Liver (tissue), 9 donors: ENCODE measurements around the gene FARS2. TPM values are rescaled to one million over a fixed set of nuclear protein-coding genes. Genes with fewer than 3 reads are reported as not detected.

Source experiments
- DNase-seq: peaks from one replicate; pipeline ENCODE4 v3.0.0-alpha.2; 2017; ENCODE audit warnings: low spot score
- H3K27ac ChIP-seq, 2 donors: one replicate each; pipeline ENCODE4 v1.7.0; 2013; ENCODE audit warnings: inconsistent platforms in 2 of 2, low read length in 2 of 2, control low read depth in 1 of 2, low read depth in 1 of 2, mild to moderate bottlenecking in 1 of 2
- H3K27me3 ChIP-seq, 4 donors: one replicate each; pipeline versions ENCODE4 v1.6.1 to v1.7.0; 2013; ENCODE audit warnings: low read length in 3 of 4, inconsistent platforms in 1 of 4, mild to moderate bottlenecking in 1 of 4, moderate library complexity in 1 of 4; ENCODE audit not compliant: control insufficient read depth in 4 of 4, insufficient read depth in 4 of 4
- H3K36me3 ChIP-seq, 4 donors: one replicate each; pipeline versions ENCODE4 v1.6.1 to v1.7.0; 2013; ENCODE audit warnings: low read length in 3 of 4, mild to moderate bottlenecking in 3 of 4, low read depth in 1 of 4, moderate library complexity in 1 of 4; ENCODE audit not compliant: control insufficient read depth in 4 of 4, insufficient read depth in 3 of 4
- H3K4me1 ChIP-seq, 4 donors: one replicate each; pipeline versions ENCODE4 v1.6.1 to v1.7.0; 2013; ENCODE audit warnings: low read length in 3 of 4, mild to moderate bottlenecking in 3 of 4, moderate library complexity in 1 of 4; ENCODE audit not compliant: control insufficient read depth in 4 of 4, insufficient read depth in 4 of 4
- H3K4me3 ChIP-seq, 3 donors: one replicate each; pipeline versions ENCODE4 v1.6.1 to v1.7.0; 2013; ENCODE audit warnings: low read length in 3 of 3, control low read depth in 1 of 3, low read depth in 1 of 3, mild to moderate bottlenecking in 1 of 3
- H3K9ac ChIP-seq, 2 donors: one replicate each; pipeline ENCODE4 v1.7.0; 2013; ENCODE audit warnings: low read length in 2 of 2, mild to moderate bottlenecking in 2 of 2, moderate library complexity in 2 of 2, control low read depth in 1 of 2, low read depth in 1 of 2
- H3K9me3 ChIP-seq, 4 donors: one replicate each; pipeline versions ENCODE4 v1.6.1 to v1.7.0; 2013; ENCODE audit warnings: low read length in 3 of 4; ENCODE audit not compliant: control insufficient read depth in 4 of 4
- EGR1 ChIP-seq, 2 donors: IDR thresholded peaks; 2 replicates each; pipeline ENCODE4 v1.6.1; 2016 to 2018; ENCODE audit warnings: antibody characterized with exemption in 2 of 2, low read depth in 2 of 2
- FOXA1 ChIP-seq: IDR thresholded peaks from 2 replicates; pipeline ENCODE4 v1.6.1; 2016; ENCODE audit warnings: antibody characterized with exemption
- FOXA2 ChIP-seq: IDR thresholded peaks from 2 replicates; pipeline ENCODE4 v1.6.1; 2016; ENCODE audit warnings: antibody characterized with exemption
- GABPA ChIP-seq, 2 donors: IDR thresholded peaks in 1 of 2; conservative IDR thresholded peaks in 1 of 2; 2 replicates each; pipeline ENCODE4 v1.6.1; 2016; ENCODE audit warnings: antibody characterized with exemption in 2 of 2, mild to moderate bottlenecking in 1 of 2, moderate library complexity in 1 of 2
- HNF4A ChIP-seq, 2 donors: conservative IDR thresholded peaks; 2 replicates each; pipeline ENCODE4 v1.6.1; 2016; ENCODE audit warnings: antibody characterized with exemption in 2 of 2, mild to moderate bottlenecking in 2 of 2
- HNF4G ChIP-seq: IDR thresholded peaks from 2 replicates; pipeline ENCODE4 v1.6.1; 2016; ENCODE audit warnings: antibody characterized with exemption
- JUND ChIP-seq, 2 donors: IDR thresholded peaks; 2 replicates each; pipeline ENCODE4 v1.6.1; 2016; ENCODE audit warnings: antibody characterized with exemption in 2 of 2
- NR2F2 ChIP-seq: IDR thresholded peaks from 2 replicates; pipeline ENCODE4 v1.6.1; 2016; ENCODE audit warnings: antibody characterized with exemption
- RAD21 ChIP-seq, 2 donors: IDR thresholded peaks; 2 replicates each; pipeline ENCODE4 v1.6.1; 2016; ENCODE audit warnings: antibody characterized with exemption in 2 of 2, mild to moderate bottlenecking in 2 of 2
- RXRA ChIP-seq, 2 donors: IDR thresholded peaks; 2 replicates each; pipeline ENCODE4 v1.6.1; 2017 to 2018; ENCODE audit warnings: antibody characterized with exemption in 2 of 2, mild to moderate bottlenecking in 1 of 2
- SP1 ChIP-seq: IDR thresholded peaks from 2 replicates; pipeline ENCODE4 v1.6.1; 2018; ENCODE audit warnings: antibody characterized with exemption, mild to moderate bottlenecking
- TAF1 ChIP-seq: conservative IDR thresholded peaks from 2 replicates; pipeline ENCODE4 v1.6.1; 2016; ENCODE audit warnings: antibody characterized with exemption, mild to moderate bottlenecking
- YY1 ChIP-seq: IDR thresholded peaks from 2 replicates; pipeline ENCODE4 v1.6.1; 2016; ENCODE audit warnings: antibody characterized with exemption, mild to moderate bottlenecking
- WGBS: extraction: QIAGEN DNeasy Blood & Tissue Kit; methylation state at CpG from one replicate; pipeline ENCODE4 v1.1.7; 2013; 5-methylcytosine and 5-hydroxymethylcytosine counted together
- polyA plus RNA-seq, 2 donors: library from polyadenylated mRNA; stranded (reverse) in 1 of 2; unstranded in 1 of 2; fragments of 200-250 nt in 1 of 2; fragments of >200 nt in 1 of 2; fragmentation: Nextera tagmentation in 1 of 2; extraction: Ambion mirVana in 1 of 2; gene quantifications; one replicate each; pipeline versions ENCODE4 v1.2.1 to v1.2.3, GENCODE V29; 2013 to 2015
- total RNA-seq, 2 donors: library from RNA; depleted of rRNA; stranded (reverse); fragments of >200 nt; gene quantifications; one replicate each; pipeline ENCODE4 v1.2.3, GENCODE V29; 2014
- TF ChIP-seq, protein P1 (sequence below): fragments of 150-350 bp; IDR thresholded peaks from 2 replicates; pipeline ENCODE4 v1.5.1; 2017; ENCODE audit warnings: improper control_type of control experiment, low read depth, low read length; ENCODE audit not compliant: missing input control
- TF ChIP-seq, protein P2 (sequence below): IDR thresholded peaks from 2 replicates; pipeline ENCODE4 v1.6.1; 2016; ENCODE audit warnings: antibody characterized with exemption
- TF ChIP-seq, protein P3 (sequence below): IDR thresholded peaks from 2 replicates; pipeline ENCODE4 v1.6.1; 2016; ENCODE audit warnings: antibody characterized with exemption, mild to moderate bottlenecking
- TF ChIP-seq, protein P4 (sequence below): IDR thresholded peaks from 2 replicates; pipeline ENCODE4 v1.6.1; 2016; ENCODE audit warnings: antibody characterized with exemption
- TF ChIP-seq, protein P5 (sequence below): IDR thresholded peaks from 2 replicates; pipeline ENCODE4 v1.6.1; 2016; ENCODE audit warnings: antibody characterized with exemption
- donor health status: healthy.
- donor health status: healthy.
- donor health status: healthy.
- donor health status: healthy.
- donor health status: healthy.

The FARS2 gene
- total and polyA plus RNA-seq, 4 donors: 7.8 to 25.9 (median 11.2) TPM

DNA sequence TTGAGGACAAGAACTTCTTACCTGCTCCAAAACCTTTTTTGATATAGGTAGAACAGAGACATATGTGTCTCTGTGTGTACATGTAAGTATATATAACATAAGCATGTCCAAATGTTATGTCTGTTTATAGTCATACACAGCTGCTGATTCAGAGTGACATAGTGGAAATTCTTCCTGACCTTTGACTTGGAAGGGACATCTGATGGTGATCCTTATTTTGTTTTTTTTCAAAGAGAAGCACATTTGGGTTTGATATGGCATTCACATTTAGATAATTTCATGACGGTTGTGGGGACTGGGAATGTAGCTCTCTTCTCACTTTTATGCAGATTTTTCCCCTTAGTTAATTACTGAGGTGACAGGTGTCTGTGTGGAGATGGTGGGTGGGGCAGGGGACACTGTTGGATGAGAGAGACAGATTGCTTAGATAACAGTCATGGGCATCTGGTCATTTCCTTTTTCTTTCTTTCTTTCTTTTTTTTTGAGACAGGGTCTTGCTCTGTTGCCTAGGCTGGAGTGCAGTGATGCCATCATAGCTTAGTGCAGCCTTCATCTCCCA is 39.0 kb downstream of the FARS2 start:
- H3K9ac ChIP-seq: no peak overlapping the region
- H3K4me1 ChIP-seq: peaks cover 0 to 11% (median 5%) of the 10 kb centered on the region in 4 donors
- no peaks in the 10 kb centered on the region for H3K27me3 ChIP-seq
- DNase-seq: no peak
- H3K9me3 ChIP-seq: no peaks in the 10 kb centered on the region
- 76% methylated on average over 1 of the region's 1 CpG for WGBS
- H3K36me3 ChIP-seq: no peaks in the 10 kb centered on the region
- no peak overlapping the region for H3K4me3 ChIP-seq
- TF ChIP-seq NR2F2 (no peak), JUND (IDR thresholded peaks at IDR 0.05) (no peak), HNF4A (conservative IDR thresholded peaks at IDR 0.05) (no peak), YY1 (no peak), GABPA (IDR thresholded peaks at IDR 0.05 in 1 of 2, conservative IDR thresholded peaks at IDR 0.05 in 1 of 2) (no peak), TAF1 (no peak), FOXA1 (no peak), EGR1 (IDR thresholded peaks at IDR 0.05; ENCODE audit: low read depth in 2 of 2) (no peak), RAD21 (IDR thresholded peaks at IDR 0.05) (no peak), RXRA (IDR thresholded peaks at IDR 0.05) (no peak), HNF4G (no peak), FOXA2 (no peak), SP1 (no peak)
- TF ChIP-seq, protein P1, sequence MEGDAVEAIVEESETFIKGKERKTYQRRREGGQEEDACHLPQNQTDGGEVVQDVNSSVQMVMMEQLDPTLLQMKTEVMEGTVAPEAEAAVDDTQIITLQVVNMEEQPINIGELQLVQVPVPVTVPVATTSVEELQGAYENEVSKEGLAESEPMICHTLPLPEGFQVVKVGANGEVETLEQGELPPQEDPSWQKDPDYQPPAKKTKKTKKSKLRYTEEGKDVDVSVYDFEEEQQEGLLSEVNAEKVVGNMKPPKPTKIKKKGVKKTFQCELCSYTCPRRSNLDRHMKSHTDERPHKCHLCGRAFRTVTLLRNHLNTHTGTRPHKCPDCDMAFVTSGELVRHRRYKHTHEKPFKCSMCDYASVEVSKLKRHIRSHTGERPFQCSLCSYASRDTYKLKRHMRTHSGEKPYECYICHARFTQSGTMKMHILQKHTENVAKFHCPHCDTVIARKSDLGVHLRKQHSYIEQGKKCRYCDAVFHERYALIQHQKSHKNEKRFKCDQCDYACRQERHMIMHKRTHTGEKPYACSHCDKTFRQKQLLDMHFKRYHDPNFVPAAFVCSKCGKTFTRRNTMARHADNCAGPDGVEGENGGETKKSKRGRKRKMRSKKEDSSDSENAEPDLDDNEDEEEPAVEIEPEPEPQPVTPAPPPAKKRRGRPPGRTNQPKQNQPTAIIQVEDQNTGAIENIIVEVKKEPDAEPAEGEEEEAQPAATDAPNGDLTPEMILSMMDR: no peak
- TF ChIP-seq, protein P2, sequence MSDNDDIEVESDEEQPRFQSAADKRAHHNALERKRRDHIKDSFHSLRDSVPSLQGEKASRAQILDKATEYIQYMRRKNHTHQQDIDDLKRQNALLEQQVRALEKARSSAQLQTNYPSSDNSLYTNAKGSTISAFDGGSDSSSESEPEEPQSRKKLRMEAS: no peak
- TF ChIP-seq, protein P3, sequence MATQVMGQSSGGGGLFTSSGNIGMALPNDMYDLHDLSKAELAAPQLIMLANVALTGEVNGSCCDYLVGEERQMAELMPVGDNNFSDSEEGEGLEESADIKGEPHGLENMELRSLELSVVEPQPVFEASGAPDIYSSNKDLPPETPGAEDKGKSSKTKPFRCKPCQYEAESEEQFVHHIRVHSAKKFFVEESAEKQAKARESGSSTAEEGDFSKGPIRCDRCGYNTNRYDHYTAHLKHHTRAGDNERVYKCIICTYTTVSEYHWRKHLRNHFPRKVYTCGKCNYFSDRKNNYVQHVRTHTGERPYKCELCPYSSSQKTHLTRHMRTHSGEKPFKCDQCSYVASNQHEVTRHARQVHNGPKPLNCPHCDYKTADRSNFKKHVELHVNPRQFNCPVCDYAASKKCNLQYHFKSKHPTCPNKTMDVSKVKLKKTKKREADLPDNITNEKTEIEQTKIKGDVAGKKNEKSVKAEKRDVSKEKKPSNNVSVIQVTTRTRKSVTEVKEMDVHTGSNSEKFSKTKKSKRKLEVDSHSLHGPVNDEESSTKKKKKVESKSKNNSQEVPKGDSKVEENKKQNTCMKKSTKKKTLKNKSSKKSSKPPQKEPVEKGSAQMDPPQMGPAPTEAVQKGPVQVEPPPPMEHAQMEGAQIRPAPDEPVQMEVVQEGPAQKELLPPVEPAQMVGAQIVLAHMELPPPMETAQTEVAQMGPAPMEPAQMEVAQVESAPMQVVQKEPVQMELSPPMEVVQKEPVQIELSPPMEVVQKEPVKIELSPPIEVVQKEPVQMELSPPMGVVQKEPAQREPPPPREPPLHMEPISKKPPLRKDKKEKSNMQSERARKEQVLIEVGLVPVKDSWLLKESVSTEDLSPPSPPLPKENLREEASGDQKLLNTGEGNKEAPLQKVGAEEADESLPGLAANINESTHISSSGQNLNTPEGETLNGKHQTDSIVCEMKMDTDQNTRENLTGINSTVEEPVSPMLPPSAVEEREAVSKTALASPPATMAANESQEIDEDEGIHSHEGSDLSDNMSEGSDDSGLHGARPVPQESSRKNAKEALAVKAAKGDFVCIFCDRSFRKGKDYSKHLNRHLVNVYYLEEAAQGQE: no peak
- TF ChIP-seq, protein P4, sequence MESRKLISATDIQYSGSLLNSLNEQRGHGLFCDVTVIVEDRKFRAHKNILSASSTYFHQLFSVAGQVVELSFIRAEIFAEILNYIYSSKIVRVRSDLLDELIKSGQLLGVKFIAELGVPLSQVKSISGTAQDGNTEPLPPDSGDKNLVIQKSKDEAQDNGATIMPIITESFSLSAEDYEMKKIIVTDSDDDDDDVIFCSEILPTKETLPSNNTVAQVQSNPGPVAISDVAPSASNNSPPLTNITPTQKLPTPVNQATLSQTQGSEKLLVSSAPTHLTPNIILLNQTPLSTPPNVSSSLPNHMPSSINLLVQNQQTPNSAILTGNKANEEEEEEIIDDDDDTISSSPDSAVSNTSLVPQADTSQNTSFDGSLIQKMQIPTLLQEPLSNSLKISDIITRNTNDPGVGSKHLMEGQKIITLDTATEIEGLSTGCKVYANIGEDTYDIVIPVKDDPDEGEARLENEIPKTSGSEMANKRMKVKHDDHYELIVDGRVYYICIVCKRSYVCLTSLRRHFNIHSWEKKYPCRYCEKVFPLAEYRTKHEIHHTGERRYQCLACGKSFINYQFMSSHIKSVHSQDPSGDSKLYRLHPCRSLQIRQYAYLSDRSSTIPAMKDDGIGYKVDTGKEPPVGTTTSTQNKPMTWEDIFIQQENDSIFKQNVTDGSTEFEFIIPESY: no peak
- TF ChIP-seq, protein P5, sequence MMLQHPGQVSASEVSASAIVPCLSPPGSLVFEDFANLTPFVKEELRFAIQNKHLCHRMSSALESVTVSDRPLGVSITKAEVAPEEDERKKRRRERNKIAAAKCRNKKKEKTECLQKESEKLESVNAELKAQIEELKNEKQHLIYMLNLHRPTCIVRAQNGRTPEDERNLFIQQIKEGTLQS: no peak
- H3K27ac ChIP-seq: no peak overlapping the region
